ENCODE measurements around the gene ZNF43.

- TF ChIP-seq CTCF (IDR thresholded peaks at IDR 0.05), result no peak
- no peak for TF ChIP-seq POLR2A (IDR thresholded peaks at IDR 0.05; ENCODE audit: low read depth)
- no peak for TF ChIP-seq EP300 (IDR thresholded peaks at IDR 0.05)
These were observed 4.0 kb upstream of the ZNF43 start for GRCh38 chr19:21839976-21840375.
